Vagina (tissue), 2 donors: ENCODE measurements around the gene PRPF19. TPM values are rescaled to one million over a fixed set of nuclear protein-coding genes. Genes with fewer than 3 reads are reported as not detected.

ENCODE experiments used
- DNase-seq, 2 donors: peaks; one replicate each; pipeline ENCODE4 v3.0.0-alpha.2; 2017; ENCODE audit errors: extremely low spot score in 2 of 2
- H3K27ac ChIP-seq: fragments of 200-600 bp; sonication (generic); one replicate; pipeline ENCODE4 v1.5.1; 2019
- H3K27me3 ChIP-seq: fragments of 200-600 bp; sonication (generic); one replicate; pipeline ENCODE4 v1.5.1; 2019
- H3K36me3 ChIP-seq, 2 donors: fragments of 200-600 bp; sonication (generic); one replicate each; pipeline ENCODE4 v1.5.1; 2017 to 2019
- H3K4me1 ChIP-seq: fragments of 200-600 bp; sonication (generic); one replicate; pipeline ENCODE4 v1.5.1; 2019
- H3K4me3 ChIP-seq, 2 donors: fragments of 200-600 bp; sonication (generic); 1 replicate in 1 of 2; 2 replicates in 1 of 2; pipeline ENCODE4 v1.5.1; 2016 to 2019
- H3K9me3 ChIP-seq: fragments of 200-600 bp; sonication (generic); one replicate; pipeline ENCODE4 v1.5.1; 2019
- CTCF ChIP-seq, 3 experiments: fragments of 450-650 bp in 2 of 3; fragments of 200-600 bp in 1 of 3; sonication (generic) in 1 of 3; IDR thresholded peaks; one replicate each; pipeline ENCODE4 v1.5.1; 2017 to 2019; ENCODE audit warnings: antibody characterized with exemption in 3 of 3, mild to moderate bottlenecking in 2 of 3, moderate library complexity in 2 of 3
- POLR2A ChIP-seq, 2 donors: fragments of 450-650 bp; IDR thresholded peaks; one replicate each; pipeline ENCODE4 v1.6.1; 2017; ENCODE audit warnings: antibody characterized with exemption in 2 of 2, mild to moderate bottlenecking in 2 of 2, moderate library complexity in 2 of 2
- POLR2AphosphoS5 ChIP-seq, 2 donors: sonication (generic); formaldehyde crosslinking; IDR thresholded peaks; one replicate each; pipeline ENCODE4 v1.9.0; 2017; ENCODE audit warnings: antibody characterized with exemption in 2 of 2, mild to moderate bottlenecking in 2 of 2, low read depth in 1 of 2; ENCODE audit not compliant: insufficient read depth in 1 of 2
- intact Hi-C: fragments of 100-400 bp; cut with DNase I; formaldehyde crosslinking; loops from one replicate; pipeline ENCODE4 v1.15.1; 2023
- total RNA-seq: library from RNA; depleted of rRNA; stranded (reverse); fragments of >200 nt; gene quantifications from one replicate; pipeline ENCODE4 v1.2.3, GENCODE V29; 2016

The PRPF19 gene
- total RNA-seq, 1 donor from 2014 or later: 54.0 TPM

- DNase-seq: no peak
- Histone ChIP-seq H3K27ac (no peak overlapping the region), H3K36me3 (peaks cover 0 to 13% of the 10 kb centered on the region in 2 donors), H3K9me3 (no peaks in the 10 kb centered on the region), H3K4me1 (no peaks in the 10 kb centered on the region), H3K4me3 (no peak overlapping the region), H3K27me3 (no peaks in the 10 kb centered on the region)
- intact Hi-C loops: no loop called here
- no peak for TF ChIP-seq POLR2AphosphoS5 (IDR thresholded peaks at IDR 0.05; ENCODE audit: insufficient read depth in 1 of 2, low read depth in 1 of 2)
- no peak for TF ChIP-seq CTCF (IDR thresholded peaks at IDR 0.05)
- TF ChIP-seq POLR2A (IDR thresholded peaks at IDR 0.05): no peak
These were observed 51.3 kb downstream of the PRPF19 start for GRCh38 chr11:60854847-60855725.

GRCh38 chr11:60854140-60854846 lies 52.1 kb downstream of the PRPF19 start:
- Histone ChIP-seq H3K27ac (no peak overlapping the region), H3K27me3 (no peaks in the 10 kb centered on the region), H3K4me3 (no peak overlapping the region), H3K9me3 (no peaks in the 10 kb centered on the region), H3K36me3 (peaks cover 0 to 21% of the 10 kb centered on the region in 2 donors), H3K4me1 (no peaks in the 10 kb centered on the region)
- intact Hi-C loops: no loop called here
- TF ChIP-seq CTCF (IDR thresholded peaks at IDR 0.05) (no peak), POLR2AphosphoS5 (IDR thresholded peaks at IDR 0.05; ENCODE audit: insufficient read depth in 1 of 2, low read depth in 1 of 2) (no peak), POLR2A (IDR thresholded peaks at IDR 0.05) (no peak)
- no peak for DNase-seq

GRCh38 chr11:60852982-60853950 lies 53.1 kb downstream of the PRPF19 start:
- no peak overlapping the region for H3K4me3 ChIP-seq
- DNase-seq: no peak
- H3K9me3 ChIP-seq: no peaks in the 10 kb centered on the region
- H3K4me1 ChIP-seq: no peaks in the 10 kb centered on the region
- H3K27ac ChIP-seq: no peak overlapping the region
- TF ChIP-seq CTCF (IDR thresholded peaks at IDR 0.05): no peak
- TF ChIP-seq POLR2A (IDR thresholded peaks at IDR 0.05): no peak
- no peak for TF ChIP-seq POLR2AphosphoS5 (IDR thresholded peaks at IDR 0.05; ENCODE audit: insufficient read depth in 1 of 2, low read depth in 1 of 2)
- no peaks in the 10 kb centered on the region for H3K27me3 ChIP-seq
- peaks cover 0 to 31% of the 10 kb centered on the region in 2 donors for H3K36me3 ChIP-seq
- intact Hi-C loops: no loop called here

GRCh38 chr11:60852117-60852981 lies 54.0 kb downstream of the PRPF19 start:
- Histone ChIP-seq H3K27me3 (no peaks in the 10 kb centered on the region), H3K27ac (no peak overlapping the region), H3K9me3 (no peaks in the 10 kb centered on the region), H3K4me3 (no peak overlapping the region), H3K36me3 (peaks cover 0 to 38% of the 10 kb centered on the region in 2 donors), H3K4me1 (no peaks in the 10 kb centered on the region)
- no peak for DNase-seq
- intact Hi-C loops: no loop called here
- TF ChIP-seq CTCF (IDR thresholded peaks at IDR 0.05): no peak
- TF ChIP-seq POLR2A (IDR thresholded peaks at IDR 0.05): no peak
- TF ChIP-seq POLR2AphosphoS5 (IDR thresholded peaks at IDR 0.05; ENCODE audit: insufficient read depth in 1 of 2, low read depth in 1 of 2): no peak
